Stimulated activated naive CD4-positive, alpha-beta T cell treated with Interleukin-2 at 50 U/mL for 16 hours (primary cell): ENCODE measurements around the gene VLDLR.

ENCODE experiments used
- DNase-seq: peaks from one replicate; lab custom pipeline; 2025; lab: John Stamatoyannopoulos, UW

Gene VLDLR

GRCh38 chr9:2621722-2622460 is at the start of gene VLDLR:
VLDLR (plus strand) TSS chr9:2621787; CDS start chr9:2622190, 403 bp downstream.
- DNase-seq, result peak; percentile 41

GRCh38 chr9:2574203-2574602 is 47.4 kb upstream of the VLDLR start:
- no peak for DNase-seq

- DNase-seq, result no peak
These were observed 45.0 kb upstream of the VLDLR start for GRCh38 chr9:2576631-2577030.

- no peak for DNase-seq
These were observed 38.1 kb upstream of the VLDLR start for GRCh38 chr9:2583308-2584013.

- no peak for DNase-seq
These were observed 29.6 kb upstream of the VLDLR start for GRCh38 chr9:2591967-2592366.

- DNase-seq, result no peak
These were observed 27.8 kb upstream of the VLDLR start for GRCh38 chr9:2593744-2594143.

GRCh38 chr9:2595973-2596372 is 25.6 kb upstream of the VLDLR start:
- no peak for DNase-seq

- no peak for DNase-seq
These were observed 24.1 kb upstream of the VLDLR start for GRCh38 chr9:2597483-2597882.

GRCh38 chr9:2599896-2600295 is 21.7 kb upstream of the VLDLR start:
- DNase-seq, result no peak

GRCh38 chr9:2600307-2600706 is 21.3 kb upstream of the VLDLR start:
- no peak for DNase-seq

- no peak for DNase-seq
These were observed 19.7 kb upstream of the VLDLR start for GRCh38 chr9:2601785-2602378.

- DNase-seq, result no peak
These were observed 18.9 kb upstream of the VLDLR start for GRCh38 chr9:2602704-2603116.

- DNase-seq, result no peak
These were observed 18.0 kb upstream of the VLDLR start for GRCh38 chr9:2603621-2604020.

GRCh38 chr9:2605246-2605645 is 16.3 kb upstream of the VLDLR start:
- no peak for DNase-seq

GRCh38 chr9:2608276-2608675 is 13.3 kb upstream of the VLDLR start:
- DNase-seq, result no peak

- DNase-seq, result no peak
These were observed 10.6 kb upstream of the VLDLR start for GRCh38 chr9:2610985-2611384.

GRCh38 chr9:2611961-2612360 is 9.6 kb upstream of the VLDLR start:
- no peak for DNase-seq

GRCh38 chr9:2613730-2614271 is 7.8 kb upstream of the VLDLR start:
- DNase-seq, result no peak

- DNase-seq, result no peak
These were observed 6.1 kb upstream of the VLDLR start for GRCh38 chr9:2615497-2615896.

- no peak for DNase-seq
These were observed 4.8 kb upstream of the VLDLR start for GRCh38 chr9:2616692-2617377.

- no peak for DNase-seq
These were observed 3.3 kb upstream of the VLDLR start for GRCh38 chr9:2618289-2618688.
